NK-92 treated with Interleukin-12 subunit alpha and Interleukin-12 subunit beta, amount 100 ng/mL, for 24 hours (cell line): Measurements from ENCODE around the gene RBBP8NL.
"Not testable (repeated sequence)": the region's sequence is repeated elsewhere in the genome, so short reads cannot be mapped to it uniquely, and the experiment has no call there.

Experiments
- DNase-seq: peaks from one replicate; lab custom pipeline; 2025; lab: John Stamatoyannopoulos, UW

Gene RBBP8NL

DNA sequence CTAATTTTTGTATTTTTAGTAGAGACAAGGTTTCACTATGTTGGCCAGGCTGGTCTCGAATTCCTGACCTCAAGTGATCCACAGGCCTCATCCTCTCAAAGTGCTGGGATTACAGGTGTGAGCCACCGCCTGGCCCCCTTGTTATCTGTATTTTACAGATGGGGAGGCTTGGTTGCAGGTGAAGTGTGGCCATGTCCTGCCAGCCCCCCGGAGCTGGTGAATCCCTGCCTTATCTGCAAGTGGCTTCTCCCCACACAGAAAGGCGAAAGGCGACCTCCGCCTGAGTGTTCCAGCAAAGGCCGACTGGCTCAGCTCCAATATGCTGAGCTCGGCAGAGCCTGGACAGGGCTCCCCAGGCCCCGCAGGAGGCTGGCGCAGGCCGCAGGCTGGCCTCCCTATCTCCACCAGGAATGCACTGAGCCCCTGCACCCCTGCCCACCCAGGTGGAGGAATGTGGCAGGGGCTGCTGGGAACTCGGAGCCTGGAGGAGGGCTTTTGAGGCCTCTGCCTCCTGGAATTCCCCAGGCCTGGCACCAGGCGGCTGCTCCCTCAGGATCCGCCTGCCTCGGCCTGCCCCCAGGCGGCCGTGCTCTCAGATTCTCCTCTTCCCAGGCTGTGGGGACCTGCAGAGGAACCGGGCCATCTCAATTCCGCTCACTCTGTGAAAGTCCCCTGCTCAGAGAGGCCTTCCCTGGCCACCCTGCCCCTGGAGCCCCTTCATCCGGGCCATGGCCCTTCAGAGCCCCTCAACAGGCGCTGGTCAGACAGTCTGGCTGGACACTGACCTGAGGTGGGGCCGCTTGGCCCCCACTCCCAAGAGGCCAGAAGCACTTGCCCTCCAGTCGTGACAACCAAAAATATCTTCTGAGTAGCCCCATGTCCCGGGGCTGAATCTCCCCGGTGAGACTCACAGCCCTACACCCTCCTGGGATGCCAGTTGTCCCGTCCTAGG, 51.0 kb downstream of the RBBP8NL start:
- no peak for DNase-seq

DNA sequence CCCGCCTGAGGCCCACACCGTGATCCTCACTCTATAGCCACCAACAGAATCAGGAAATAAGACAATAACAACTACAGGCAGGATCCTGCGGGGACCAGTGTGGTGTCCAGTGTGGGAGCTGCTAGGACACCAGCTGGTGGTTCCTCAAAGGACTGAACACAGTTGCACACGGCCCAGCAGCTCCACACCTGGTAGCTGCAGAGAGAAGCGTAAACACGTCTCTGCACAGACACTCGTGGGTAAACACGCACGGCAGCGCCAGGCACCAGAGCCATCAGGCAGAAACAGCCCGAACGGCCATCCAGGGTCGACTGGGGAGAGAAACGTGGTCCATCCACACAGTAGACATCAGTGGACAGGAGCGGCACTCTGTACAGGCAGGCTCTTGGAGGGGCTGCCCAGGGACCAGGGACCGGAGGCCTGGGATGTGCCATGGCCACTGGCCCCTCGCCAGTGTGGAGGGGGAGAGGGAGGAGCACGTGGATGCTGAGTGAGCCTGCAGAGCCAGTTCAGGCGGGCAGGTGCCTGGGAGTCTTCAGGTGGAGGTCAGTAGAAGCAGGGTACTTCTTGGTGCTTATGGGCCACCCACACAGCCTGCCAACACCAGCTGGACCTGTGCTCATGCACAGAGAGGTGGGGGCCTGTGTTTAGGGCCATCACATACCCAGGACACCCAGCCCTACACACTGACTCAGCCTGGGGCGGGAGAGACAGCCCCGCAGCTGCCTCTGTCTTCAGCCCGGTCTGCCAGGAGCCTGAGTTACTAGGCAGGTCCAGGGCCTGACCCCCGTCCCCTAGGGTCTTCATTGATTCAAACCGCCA, 52.8 kb downstream of the RBBP8NL start:
- DNase-seq = no peak

DNA sequence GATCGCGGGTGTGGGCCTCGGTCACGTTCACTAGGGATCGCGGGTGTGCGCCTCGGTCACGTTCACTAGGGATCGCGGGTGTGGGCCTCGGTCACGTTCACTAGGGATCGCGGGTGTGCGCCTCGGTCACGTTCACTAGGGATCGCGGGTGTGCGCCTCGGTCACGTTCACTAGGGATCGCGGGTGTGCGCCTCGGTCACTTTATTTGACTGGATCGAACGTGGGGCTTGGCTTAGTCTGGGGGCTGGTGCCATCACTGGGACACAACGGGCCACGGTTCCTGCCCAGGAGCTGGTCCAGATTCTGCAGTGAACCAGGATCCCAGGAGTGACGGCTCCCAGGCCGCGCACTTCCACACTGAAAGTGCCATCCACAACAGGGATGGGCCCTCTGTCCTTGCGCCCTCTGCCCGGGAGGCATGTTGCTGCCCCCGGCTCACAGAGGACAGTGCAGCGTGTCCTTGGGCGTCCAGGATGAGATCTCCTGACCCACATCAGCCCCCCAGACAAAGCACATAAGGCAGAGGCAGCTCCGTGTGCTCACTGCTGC, 53.6 kb downstream of the RBBP8NL start:
- not testable (repeated sequence) for DNase-seq

DNA sequence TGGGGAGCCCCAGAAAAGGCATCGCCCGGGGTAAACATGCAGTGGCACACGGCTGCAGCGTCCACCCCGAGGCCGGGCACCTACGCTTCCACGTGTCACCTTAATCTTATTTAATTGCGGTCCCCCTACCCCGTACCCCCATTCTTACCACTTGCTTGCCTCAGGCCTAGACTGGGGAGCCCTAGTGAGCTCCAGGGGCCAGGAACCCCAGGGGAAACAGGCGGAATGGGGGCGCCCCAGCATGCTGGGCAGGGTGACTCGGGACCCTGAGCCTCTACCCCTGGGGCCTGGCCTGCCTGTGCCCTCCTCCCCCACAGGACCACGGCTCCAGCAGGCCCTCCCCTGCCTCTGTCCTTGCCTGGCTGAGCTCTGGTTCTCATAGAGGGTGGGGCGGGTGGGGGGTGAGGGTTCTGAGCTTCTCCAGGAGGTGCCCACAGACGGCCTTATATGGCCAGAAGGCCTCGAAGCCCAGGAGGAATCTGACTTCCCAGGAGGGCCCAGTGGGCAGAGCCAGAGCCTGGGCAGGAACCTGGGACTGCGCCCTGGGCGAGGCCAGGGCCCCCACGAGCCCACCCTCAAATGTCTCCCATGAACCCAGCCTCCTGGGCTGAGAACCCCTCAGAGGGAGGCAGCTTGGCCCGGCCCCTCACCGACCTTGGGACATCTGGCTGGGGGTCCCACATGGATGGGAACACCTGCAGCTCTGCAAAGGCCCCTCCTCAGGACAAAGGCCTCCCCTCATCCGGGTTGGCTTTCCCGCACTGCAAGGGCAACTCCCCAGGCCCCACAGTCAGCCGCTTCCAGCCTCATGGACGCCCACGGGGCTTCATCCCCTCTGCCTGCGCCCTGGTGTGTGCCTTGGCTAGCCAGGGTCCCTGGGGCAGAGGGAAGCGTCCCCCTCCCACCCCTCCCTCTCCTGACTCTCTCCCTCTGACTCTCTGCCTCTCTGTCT, 55.0 kb downstream of the RBBP8NL start:
- no peak for DNase-seq

- DNase-seq = no peak
Measured at GRCh38 chr20:62371588-62372041, 55.7 kb downstream of the RBBP8NL start.

DNA sequence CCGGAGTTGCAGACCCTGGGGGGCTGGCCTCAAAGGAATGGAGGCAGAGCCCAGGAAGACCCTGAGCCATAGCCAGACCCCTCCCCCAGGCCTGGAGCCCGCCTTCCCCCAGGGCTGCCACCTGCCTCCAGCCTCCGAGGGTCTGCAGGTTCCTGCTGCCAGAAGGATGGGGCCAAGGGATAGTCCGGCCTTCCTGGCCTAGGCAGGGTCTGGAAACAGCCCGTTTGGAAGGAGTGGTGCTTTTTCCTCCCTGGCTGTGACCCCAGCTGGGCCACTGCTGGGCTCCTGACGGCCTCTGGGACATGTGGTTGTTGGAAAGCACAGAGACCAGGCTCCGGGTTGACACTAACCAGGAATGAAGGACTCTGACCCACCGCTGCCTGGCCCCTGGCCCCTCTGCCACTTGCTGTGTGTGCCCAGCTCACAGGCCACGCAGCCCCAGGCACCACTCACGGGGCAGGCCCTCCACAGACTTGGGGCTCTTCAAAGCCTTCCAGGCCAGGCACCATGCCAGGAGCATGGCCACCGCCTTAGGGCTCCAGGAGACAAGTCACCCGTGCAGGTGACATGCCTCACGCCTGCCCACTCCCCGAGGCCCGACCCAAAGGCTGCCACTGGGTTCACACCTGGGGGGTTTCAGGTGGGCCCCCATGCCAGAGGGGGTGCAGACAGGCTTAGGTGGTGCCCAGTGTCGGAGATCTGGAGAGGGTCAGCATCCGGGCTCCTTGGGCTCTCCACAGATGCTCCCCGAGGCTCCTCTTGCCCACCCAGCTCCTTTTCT, 56.3 kb downstream of the RBBP8NL start:
- no peak for DNase-seq

- DNase-seq = no peak
Measured at GRCh38 chr20:62370115-62370806, 57.1 kb downstream of the RBBP8NL start.

- DNase-seq = no peak
Measured at GRCh38 chr20:62369815-62370114, 57.6 kb downstream of the RBBP8NL start.

DNA sequence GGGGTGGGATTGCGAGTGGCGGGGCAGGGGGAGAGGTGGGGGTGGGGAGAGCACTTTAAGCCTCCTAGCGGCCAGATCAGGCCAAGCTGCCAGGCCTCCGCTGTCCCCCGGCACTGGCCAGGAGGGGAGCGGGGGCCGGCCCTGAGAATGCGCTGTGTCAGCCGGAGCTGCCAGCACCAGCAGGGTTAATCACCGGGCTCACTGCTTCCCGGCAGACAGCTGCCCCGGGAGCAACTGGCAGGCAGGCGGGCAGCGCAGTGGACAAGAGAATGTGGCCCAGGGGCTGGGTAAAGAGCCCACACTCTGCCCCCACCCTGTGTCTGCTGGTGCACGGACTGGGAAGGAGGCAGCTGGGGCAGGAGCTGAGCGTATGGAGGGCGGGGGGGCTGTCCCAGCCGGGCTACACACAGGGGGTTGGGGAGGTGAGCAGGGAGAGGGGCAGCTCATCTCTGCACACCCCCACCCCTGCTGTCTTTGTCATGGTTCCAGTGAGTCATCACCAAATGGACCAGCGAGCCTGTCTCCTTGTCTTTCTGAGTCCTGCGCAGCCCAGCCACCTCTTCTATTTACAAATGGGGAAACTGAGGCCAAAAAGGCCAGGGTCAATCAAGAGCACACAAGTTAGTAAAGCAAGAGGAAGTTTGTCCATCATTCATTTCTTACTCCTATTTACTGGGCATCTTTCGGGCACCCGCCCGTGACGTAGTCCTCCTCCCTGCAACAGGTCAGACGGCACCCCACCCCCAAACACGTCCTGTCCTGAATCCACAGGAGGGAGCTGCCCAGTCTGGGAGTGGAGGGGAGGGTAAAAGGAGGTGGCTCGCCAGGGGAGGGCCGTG, 58.1 kb downstream of the RBBP8NL start:
- DNase-seq = no peak

- no peak for DNase-seq
Measured at GRCh38 chr20:62368392-62368975, 58.9 kb downstream of the RBBP8NL start.

GRCh38 chr20:62367633-62368391, 59.5 kb downstream of the RBBP8NL start:
- DNase-seq = no peak

DNA sequence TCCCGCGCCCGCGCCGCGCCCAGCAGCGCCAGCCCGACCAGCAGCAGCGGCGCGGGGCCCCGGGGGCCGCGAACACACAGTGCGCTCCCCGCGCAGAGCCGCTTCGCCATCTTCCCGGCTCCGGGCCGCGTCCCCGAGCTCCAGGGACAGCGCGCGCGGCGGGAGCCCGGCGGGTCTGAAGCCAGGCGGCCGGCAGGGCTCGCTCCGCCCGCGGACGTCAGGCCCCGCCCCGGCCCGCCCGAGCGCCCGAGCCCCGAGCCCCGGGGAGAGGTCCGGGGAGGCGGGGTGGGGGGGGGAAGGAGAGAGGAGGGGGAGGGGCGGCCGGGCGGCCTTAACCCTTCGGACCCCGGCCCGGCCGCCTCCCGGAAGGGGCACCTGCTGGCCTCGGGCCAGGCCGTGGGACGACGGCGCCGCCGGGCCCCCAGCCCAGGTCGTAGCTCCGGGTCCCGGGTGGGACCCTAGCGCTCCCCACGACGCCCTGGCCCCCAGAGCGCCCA, 60.2 kb downstream of the RBBP8NL start, which contains the start of gene LAMA5:
Gene LAMA5 (minus strand): TSS at position 177 of the 497 bp plus-strand sequence. CDS start 67 bp downstream, at position 110.
- DNase-seq = no peak

GRCh38 chr20:62366370-62367135, 60.8 kb downstream of the RBBP8NL start:
- no peak for DNase-seq

GRCh38 chr20:62365814-62366369, 61.4 kb downstream of the RBBP8NL start:
- no peak for DNase-seq

GRCh38 chr20:62364911-62365736, 62.2 kb downstream of the RBBP8NL start:
- DNase-seq = no peak
